HepG2 (cell line): ENCODE data around the gene PCNA. TPM values are rescaled to one million over a fixed set of nuclear protein-coding genes. Genes with fewer than 3 reads are reported as not detected.
A peak's percentile ranks its signal among the peaks of the same experiment; 100 is the strongest.

ENCODE experiments used
- ARHGAP35 ChIP-seq: sonication (generic); formaldehyde crosslinking; IDR thresholded peaks from 2 replicates; pipeline ENCODE4 v1.9.0; 2022; ENCODE audit warnings: mild to moderate bottlenecking, inconsistent platforms, moderate library complexity, missing genetic modification reagents, borderline replicate concordance
- FOXK2 ChIP-seq: fragments of 450-650 bp; IDR thresholded peaks from 2 replicates; pipeline ENCODE4 v1.6.1; 2016
- GTF2F1 ChIP-seq: fragments of 150-350 bp; IDR thresholded peaks from 2 replicates; pipeline ENCODE4 v1.6.1; 2014; ENCODE audit warnings: low read length
- KDM5B ChIP-seq: sonication (generic); formaldehyde crosslinking; IDR thresholded peaks from 2 replicates; pipeline ENCODE4 v1.4.0; 2020; ENCODE audit warnings: missing genetic modification reagents, mild to moderate bottlenecking, borderline replicate concordance
- MEF2D ChIP-seq: sonication (generic); formaldehyde crosslinking; IDR thresholded peaks from 2 replicates; pipeline ENCODE4 v1.5.1; 2020; ENCODE audit warnings: mild to moderate bottlenecking, missing genetic modification reagents
- PAWR ChIP-seq: sonication (generic); formaldehyde crosslinking; IDR thresholded peaks from 2 replicates; pipeline ENCODE4 v1.4.0; 2020; ENCODE audit warnings: missing genetic modification reagents, mild to moderate bottlenecking, borderline replicate concordance
- RELA ChIP-seq: sonication (generic); formaldehyde crosslinking; IDR thresholded peaks from 2 replicates; pipeline ENCODE4 v1.4.0; 2020; ENCODE audit warnings: missing genetic modification reagents
- RFXANK ChIP-seq: IDR thresholded peaks from 2 replicates; pipeline ENCODE4 v1.6.1; 2016
- TCF12 ChIP-seq, 2 experiments: fragments of 450-650 bp in 1 of 2; sonication (generic) in 1 of 2; formaldehyde crosslinking in 1 of 2; IDR thresholded peaks; 2 replicates each; pipeline versions ENCODE4 v1.6.1 to v1.8.0; 2017 to 2022; ENCODE audit warnings: antibody characterized with exemption in 1 of 2, mild to moderate bottlenecking in 1 of 2, missing genetic modification reagents in 1 of 2, moderate library complexity in 1 of 2
- TSC22D2 ChIP-seq: sonication (generic); formaldehyde crosslinking; IDR thresholded peaks from 2 replicates; pipeline ENCODE4 v1.5.1; 2020; ENCODE audit warnings: missing genetic modification reagents, mild to moderate bottlenecking, borderline replicate concordance
- ZNF12 ChIP-seq: sonication (generic); formaldehyde crosslinking; IDR thresholded peaks from 2 replicates; pipeline ENCODE4 v1.5.0; 2020; ENCODE audit warnings: missing genetic modification reagents
- ZNF160 ChIP-seq: sonication (generic); formaldehyde crosslinking; IDR thresholded peaks from 2 replicates; pipeline ENCODE4 v1.8.0; 2022; ENCODE audit warnings: mild to moderate bottlenecking, inconsistent platforms, missing genetic modification reagents
- ZNF224 ChIP-seq: sonication (generic); formaldehyde crosslinking; IDR thresholded peaks from 2 replicates; pipeline ENCODE4 v1.5.0; 2020; ENCODE audit warnings: mild to moderate bottlenecking, missing genetic modification reagents
- ZNF30 ChIP-seq: sonication (generic); formaldehyde crosslinking; IDR thresholded peaks from 2 replicates; pipeline ENCODE4 v1.5.0; 2020; ENCODE audit warnings: mild to moderate bottlenecking, missing genetic modification reagents
- ZNF792 ChIP-seq: IDR thresholded peaks from 2 replicates; pipeline ENCODE4 v1.6.1; 2016
- ZNF878 ChIP-seq: sonication (generic); formaldehyde crosslinking; IDR thresholded peaks from 2 replicates; pipeline ENCODE4 v1.8.1; 2023; ENCODE audit warnings: mild to moderate bottlenecking, missing genetic modification reagents, moderate library complexity
- ZSCAN12 ChIP-seq: sonication (generic); formaldehyde crosslinking; IDR thresholded peaks from 2 replicates; pipeline ENCODE4 v1.9.0; 2021; ENCODE audit warnings: mild to moderate bottlenecking, missing genetic modification reagents
- ZSCAN29 ChIP-seq: sonication (generic); formaldehyde crosslinking; conservative IDR thresholded peaks from 2 replicates; pipeline ENCODE4 v1.4.0; 2020; ENCODE audit warnings: mild to moderate bottlenecking, missing genetic modification reagents
- ZSCAN9 ChIP-seq: IDR thresholded peaks from 2 replicates; pipeline ENCODE4 v1.6.1; 2016; ENCODE audit warnings: borderline replicate concordance
- polyA plus RNA-seq, 8 experiments: library from polyadenylated mRNA; depleted of rRNA in 3 of 8; stranded (reverse) in 7 of 8; unstranded in 1 of 8; fragments of >200 nt; fragmentation: Illumina TruSeq in 4 of 8; extraction: Trizol in 4 of 8; gene quantifications; 2 replicates each; pipeline versions ENCODE4 v1.2.1 to v1.2.3, GENCODE V29; 2011 to 2016; ENCODE audit warnings: low read depth in 4 of 8, missing spikeins in 1 of 8, mixed read lengths in 1 of 8; ENCODE audit not compliant: insufficient read depth in 1 of 8
- total RNA-seq, 5 experiments: library from RNA; depleted of rRNA; stranded (reverse); fragments of >200 nt; fragmentation: Illumina TruSeq; extraction: Trizol; gene quantifications; 2 replicates each; pipeline ENCODE4 v1.2.3, GENCODE V29; 2016; ENCODE audit warnings: low read depth in 1 of 5
- TF ChIP-seq, protein P1 (sequence below): sonication (generic); formaldehyde crosslinking; IDR thresholded peaks from 2 replicates; pipeline ENCODE4 v1.4.0; 2020; ENCODE audit warnings: mild to moderate bottlenecking, missing genetic modification reagents
- TF ChIP-seq, protein P2 (sequence below): IDR thresholded peaks from 2 replicates; pipeline ENCODE4 v1.6.1; 2016; ENCODE audit warnings: missing genetic modification reagents, missing compliant biosample characterization
- TF ChIP-seq, protein P3 (sequence below): sonication (generic); formaldehyde crosslinking; IDR thresholded peaks from 2 replicates; pipeline ENCODE4 v1.5.1; 2020; ENCODE audit warnings: missing genetic modification reagents, mild to moderate bottlenecking, borderline replicate concordance
- TF ChIP-seq, protein P4 (sequence below): sonication (generic); formaldehyde crosslinking; IDR thresholded peaks from 2 replicates; pipeline ENCODE4 v1.4.0; 2020; ENCODE audit warnings: missing genetic modification reagents, mild to moderate bottlenecking, borderline replicate concordance
- TF ChIP-seq, protein P5 (sequence below): sonication (generic); formaldehyde crosslinking; IDR thresholded peaks from 2 replicates; pipeline ENCODE4 v1.5.0; 2020; ENCODE audit warnings: missing genetic modification reagents

The PCNA gene
- total and polyA plus RNA-seq, 2 of the 13 experiments (the other 11 are each of a cell fraction or from before 2014, with no cell fraction given), result 229 to 655 TPM

DNA sequence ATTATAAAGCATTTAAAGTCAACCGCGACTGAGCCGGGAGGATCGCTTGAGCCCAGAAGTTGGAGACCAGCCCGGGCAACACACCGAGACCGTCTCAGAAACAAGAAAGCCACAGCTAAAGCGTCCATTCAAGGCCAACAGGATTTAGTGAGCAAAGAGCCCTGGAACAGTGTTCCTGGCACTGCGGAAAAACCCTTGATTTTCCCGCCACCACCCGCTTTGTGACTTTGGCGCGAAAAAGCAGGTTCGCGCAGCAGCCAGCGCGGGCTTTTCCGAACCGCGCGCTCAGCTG is 669 bp downstream of the PCNA start (continued):
- TF ChIP-seq, protein P1, sequence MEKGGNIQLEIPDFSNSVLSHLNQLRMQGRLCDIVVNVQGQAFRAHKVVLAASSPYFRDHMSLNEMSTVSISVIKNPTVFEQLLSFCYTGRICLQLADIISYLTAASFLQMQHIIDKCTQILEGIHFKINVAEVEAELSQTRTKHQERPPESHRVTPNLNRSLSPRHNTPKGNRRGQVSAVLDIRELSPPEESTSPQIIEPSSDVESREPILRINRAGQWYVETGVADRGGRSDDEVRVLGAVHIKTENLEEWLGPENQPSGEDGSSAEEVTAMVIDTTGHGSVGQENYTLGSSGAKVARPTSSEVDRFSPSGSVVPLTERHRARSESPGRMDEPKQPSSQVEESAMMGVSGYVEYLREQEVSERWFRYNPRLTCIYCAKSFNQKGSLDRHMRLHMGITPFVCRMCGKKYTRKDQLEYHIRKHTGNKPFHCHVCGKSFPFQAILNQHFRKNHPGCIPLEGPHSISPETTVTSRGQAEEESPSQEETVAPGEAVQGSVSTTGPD, result peak; percentile 88
- TF ChIP-seq RFXANK (CRISPR knock-in tag), result no peak
- TF ChIP-seq, protein P2, sequence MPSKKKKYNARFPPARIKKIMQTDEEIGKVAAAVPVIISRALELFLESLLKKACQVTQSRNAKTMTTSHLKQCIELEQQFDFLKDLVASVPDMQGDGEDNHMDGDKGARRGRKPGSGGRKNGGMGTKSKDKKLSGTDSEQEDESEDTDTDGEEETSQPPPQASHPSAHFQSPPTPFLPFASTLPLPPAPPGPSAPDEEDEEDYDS (CRISPR knock-in tag), result no peak
- TF ChIP-seq ZNF224 (CRISPR knock-in tag), result no peak
- TF ChIP-seq, protein P3, sequence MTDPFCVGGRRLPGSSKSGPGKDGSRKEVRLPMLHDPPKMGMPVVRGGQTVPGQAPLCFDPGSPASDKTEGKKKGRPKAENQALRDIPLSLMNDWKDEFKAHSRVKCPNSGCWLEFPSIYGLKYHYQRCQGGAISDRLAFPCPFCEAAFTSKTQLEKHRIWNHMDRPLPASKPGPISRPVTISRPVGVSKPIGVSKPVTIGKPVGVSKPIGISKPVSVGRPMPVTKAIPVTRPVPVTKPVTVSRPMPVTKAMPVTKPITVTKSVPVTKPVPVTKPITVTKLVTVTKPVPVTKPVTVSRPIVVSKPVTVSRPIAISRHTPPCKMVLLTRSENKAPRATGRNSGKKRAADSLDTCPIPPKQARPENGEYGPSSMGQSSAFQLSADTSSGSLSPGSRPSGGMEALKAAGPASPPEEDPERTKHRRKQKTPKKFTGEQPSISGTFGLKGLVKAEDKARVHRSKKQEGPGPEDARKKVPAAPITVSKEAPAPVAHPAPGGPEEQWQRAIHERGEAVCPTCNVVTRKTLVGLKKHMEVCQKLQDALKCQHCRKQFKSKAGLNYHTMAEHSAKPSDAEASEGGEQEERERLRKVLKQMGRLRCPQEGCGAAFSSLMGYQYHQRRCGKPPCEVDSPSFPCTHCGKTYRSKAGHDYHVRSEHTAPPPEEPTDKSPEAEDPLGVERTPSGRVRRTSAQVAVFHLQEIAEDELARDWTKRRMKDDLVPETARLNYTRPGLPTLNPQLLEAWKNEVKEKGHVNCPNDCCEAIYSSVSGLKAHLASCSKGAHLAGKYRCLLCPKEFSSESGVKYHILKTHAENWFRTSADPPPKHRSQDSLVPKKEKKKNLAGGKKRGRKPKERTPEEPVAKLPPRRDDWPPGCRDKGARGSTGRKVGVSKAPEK, result no peak
- no peak for TF ChIP-seq ZNF878
- TF ChIP-seq, protein P4, sequence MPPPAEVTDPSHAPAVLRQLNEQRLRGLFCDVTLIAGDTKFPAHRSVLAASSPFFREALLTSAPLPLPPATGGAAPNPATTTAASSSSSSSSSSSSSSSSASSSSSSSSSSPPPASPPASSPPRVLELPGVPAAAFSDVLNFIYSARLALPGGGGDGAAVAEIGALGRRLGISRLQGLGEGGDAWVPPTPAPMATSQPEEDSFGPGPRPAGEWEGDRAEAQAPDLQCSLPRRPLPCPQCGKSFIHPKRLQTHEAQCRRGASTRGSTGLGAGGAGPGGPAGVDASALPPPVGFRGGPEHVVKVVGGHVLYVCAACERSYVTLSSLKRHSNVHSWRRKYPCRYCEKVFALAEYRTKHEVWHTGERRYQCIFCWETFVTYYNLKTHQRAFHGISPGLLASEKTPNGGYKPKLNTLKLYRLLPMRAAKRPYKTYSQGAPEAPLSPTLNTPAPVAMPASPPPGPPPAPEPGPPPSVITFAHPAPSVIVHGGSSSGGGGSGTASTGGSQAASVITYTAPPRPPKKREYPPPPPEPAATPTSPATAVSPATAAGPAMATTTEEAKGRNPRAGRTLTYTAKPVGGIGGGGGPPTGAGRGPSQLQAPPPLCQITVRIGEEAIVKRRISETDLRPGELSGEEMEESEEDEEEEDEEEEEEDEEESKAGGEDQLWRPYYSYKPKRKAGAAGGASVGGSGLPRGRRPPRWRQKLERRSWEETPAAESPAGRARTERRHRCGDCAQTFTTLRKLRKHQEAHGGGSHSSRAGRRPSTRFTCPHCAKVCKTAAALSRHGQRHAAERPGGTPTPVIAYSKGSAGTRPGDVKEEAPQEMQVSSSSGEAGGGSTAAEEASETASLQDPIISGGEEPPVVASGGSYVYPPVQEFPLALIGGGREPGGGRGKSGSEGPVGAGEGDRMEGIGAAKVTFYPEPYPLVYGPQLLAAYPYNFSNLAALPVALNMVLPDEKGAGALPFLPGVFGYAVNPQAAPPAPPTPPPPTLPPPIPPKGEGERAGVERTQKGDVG, result no peak
- TF ChIP-seq ARHGAP35 (CRISPR knock-in tag), result no peak
- no peak; the same call in 1 of the 2 replicates for TF ChIP-seq RELA (CRISPR knock-in tag)
- peak; percentile 98 for TF ChIP-seq ZSCAN12 (CRISPR knock-in tag)
- TF ChIP-seq ZNF792 (CRISPR knock-in tag), result no peak
- no peak for TF ChIP-seq TCF12 (IDR thresholded peaks at IDR 0.05)
- no peak for TF ChIP-seq TCF12 (CRISPR knock-in tag; IDR thresholded peaks at IDR 0.05)
- peak; percentile 100 for TF ChIP-seq ZNF30 (CRISPR knock-in tag)
- TF ChIP-seq, protein P5, sequence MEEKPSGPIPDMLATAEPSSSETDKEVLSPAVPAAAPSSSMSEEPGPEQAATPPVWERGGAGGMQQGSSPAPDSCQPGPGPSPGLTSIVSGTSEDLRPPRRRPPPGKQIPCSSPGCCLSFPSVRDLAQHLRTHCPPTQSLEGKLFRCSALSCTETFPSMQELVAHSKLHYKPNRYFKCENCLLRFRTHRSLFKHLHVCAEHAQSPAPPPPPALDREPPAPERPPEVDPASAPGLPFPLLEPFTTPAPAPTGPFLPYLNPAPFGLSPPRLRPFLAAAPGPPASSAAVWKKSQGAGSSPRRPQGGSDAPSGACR, result no peak
- TF ChIP-seq ZSCAN9, result peak; percentile 86; the same call in 1 of the 2 replicates
- no peak for TF ChIP-seq MEF2D
- no peak for TF ChIP-seq GTF2F1
- TF ChIP-seq KDM5B (CRISPR knock-in tag), result no peak
- TF ChIP-seq TSC22D2 (CRISPR knock-in tag), result no peak; the same call in 1 of the 2 replicates
- peak; percentile 84 for TF ChIP-seq ZNF160
- TF ChIP-seq ZNF12 (CRISPR knock-in tag), result 0 out of 2 replicates have a peak, but pooled peaks have one; percentile 61
- no peak for TF ChIP-seq FOXK2
- TF ChIP-seq ZSCAN29 (CRISPR knock-in tag), result no peak; the same call in none of the 2 replicates
- TF ChIP-seq PAWR, result no peak
